HFFc6 (cell line): Measurements from ENCODE around the gene NCOA6. TPM values are rescaled to one million over a fixed set of nuclear protein-coding genes. Genes with fewer than 3 reads are reported as not detected.

Source experiments
- DNase-seq: peaks from one replicate; pipeline ENCODE4 v3.0.0-alpha.2; 2018
- H3K27ac Mint-ChIP-seq: 2 replicates; pipeline ENCODE4 v1.8.0; 2020; ENCODE audit warnings: mild to moderate bottlenecking, mixed read lengths
- H3K27me3 Mint-ChIP-seq: 2 replicates; pipeline ENCODE4 v1.8.0; 2021; ENCODE audit warnings: mild to moderate bottlenecking, moderate library complexity, mixed read lengths; ENCODE audit not compliant: insufficient read depth
- H3K36me3 Mint-ChIP-seq: 2 replicates; pipeline ENCODE4 v1.8.0; 2021; ENCODE audit warnings: low read depth, mixed read lengths
- H3K4me1 Mint-ChIP-seq: 2 replicates; pipeline ENCODE4 v1.8.0; 2020; ENCODE audit warnings: low read depth, mixed read lengths
- H3K4me3 Mint-ChIP-seq: 2 replicates; pipeline ENCODE4 v1.8.0; 2020; ENCODE audit warnings: mild to moderate bottlenecking, moderate library complexity, mixed read lengths
- H3K9me3 Mint-ChIP-seq: 2 replicates; pipeline ENCODE4 v1.8.0; 2020; ENCODE audit warnings: mild to moderate bottlenecking, mixed read lengths
- CTCF ChIP-seq: fragments of 200-600 bp; sonication (generic); IDR thresholded peaks from 2 replicates; pipeline ENCODE4 v1.5.0; 2021; ENCODE audit warnings: antibody characterized with exemption, mild to moderate bottlenecking
- total RNA-seq, 6 experiments: library from RNA; stranded (reverse); fragmentation: NEBNext Ultra II Directional; extraction: Animal tissue kit (Norgen Biotek cat#: 25700); gene quantifications; 2 replicates in 1 of 6; 3 replicates in 5 of 6; pipeline ENCODE4 v1.2.3, GENCODE V29; 2021

Gene NCOA6
- total RNA-seq, 6 experiments from 2014 or later, result 17.6 to 21.0 (median 18.4) TPM

DNA sequence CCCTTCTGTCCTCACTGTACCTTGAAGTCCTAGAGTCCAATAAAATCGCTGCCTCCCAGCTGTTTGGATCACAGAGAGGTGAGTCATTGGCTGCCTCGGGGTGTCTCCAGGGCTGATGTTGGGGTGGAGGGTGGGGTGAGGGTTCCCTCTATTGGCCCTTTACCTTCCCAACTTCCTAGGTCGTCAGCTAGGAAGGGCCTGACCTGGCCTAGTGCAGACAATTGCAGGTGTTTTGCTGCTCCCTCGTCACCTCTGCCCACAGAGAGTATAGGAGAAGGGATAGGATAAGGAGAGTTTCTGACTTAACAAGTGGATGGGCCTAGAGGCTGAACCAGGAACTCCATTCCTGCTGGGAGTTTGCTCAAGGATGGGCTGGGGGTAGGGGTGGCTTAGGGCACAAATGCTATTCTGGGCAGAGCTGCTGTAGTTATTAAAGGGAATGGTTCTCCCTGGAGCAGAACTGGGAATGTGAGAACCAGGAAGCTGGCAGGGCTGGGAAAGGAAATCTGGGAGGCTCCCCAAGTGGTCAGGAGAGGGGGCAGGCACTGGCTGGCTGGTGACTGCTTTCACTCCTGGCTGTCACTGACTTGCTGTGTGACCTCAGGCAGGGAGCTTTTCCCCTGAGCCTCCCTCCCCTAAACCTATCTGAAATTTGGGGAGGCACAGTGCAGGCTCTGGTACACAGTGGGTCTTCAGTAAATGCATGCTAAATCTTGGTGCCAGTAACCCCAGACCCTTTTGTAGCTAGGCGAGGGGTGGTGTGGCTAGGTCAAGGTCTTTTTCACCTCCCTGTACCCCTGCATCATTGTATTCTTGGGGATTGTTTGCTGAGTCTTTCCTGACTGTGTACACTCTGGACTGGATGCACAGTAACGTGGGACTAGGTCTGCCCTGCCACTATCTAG, 119.8 kb downstream of the NCOA6 start:
- H3K27me3 Mint-ChIP-seq, result peaks cover 10% of the 10 kb centered on the region
- H3K27ac Mint-ChIP-seq, result peak overlapping the region; percentile 94
- peak; percentile 64 for TF ChIP-seq CTCF
- H3K36me3 Mint-ChIP-seq, result peaks cover 4% of the 10 kb centered on the region; the same call in 1 of the 2 replicates
- H3K4me1 Mint-ChIP-seq, result peaks cover 52% of the 10 kb centered on the region
- peak; percentile 65 for DNase-seq
- H3K4me3 Mint-ChIP-seq, result peak overlapping the region; percentile 96
- no peaks in the 10 kb centered on the region for H3K9me3 Mint-ChIP-seq

GRCh38 chr20:34705008-34705396, 120.4 kb downstream of the NCOA6 start:
- Mint-ChIP-seq H3K36me3 (no peaks in the 10 kb centered on the region), H3K27ac (peak overlapping the region; percentile 94), H3K4me1 (peaks cover 45% of the 10 kb centered on the region), H3K9me3 (no peaks in the 10 kb centered on the region), H3K4me3 (peak overlapping the region; percentile 96), H3K27me3 (peaks cover 11% of the 10 kb centered on the region)
- TF ChIP-seq CTCF, result no peak
- no peak for DNase-seq

DNA sequence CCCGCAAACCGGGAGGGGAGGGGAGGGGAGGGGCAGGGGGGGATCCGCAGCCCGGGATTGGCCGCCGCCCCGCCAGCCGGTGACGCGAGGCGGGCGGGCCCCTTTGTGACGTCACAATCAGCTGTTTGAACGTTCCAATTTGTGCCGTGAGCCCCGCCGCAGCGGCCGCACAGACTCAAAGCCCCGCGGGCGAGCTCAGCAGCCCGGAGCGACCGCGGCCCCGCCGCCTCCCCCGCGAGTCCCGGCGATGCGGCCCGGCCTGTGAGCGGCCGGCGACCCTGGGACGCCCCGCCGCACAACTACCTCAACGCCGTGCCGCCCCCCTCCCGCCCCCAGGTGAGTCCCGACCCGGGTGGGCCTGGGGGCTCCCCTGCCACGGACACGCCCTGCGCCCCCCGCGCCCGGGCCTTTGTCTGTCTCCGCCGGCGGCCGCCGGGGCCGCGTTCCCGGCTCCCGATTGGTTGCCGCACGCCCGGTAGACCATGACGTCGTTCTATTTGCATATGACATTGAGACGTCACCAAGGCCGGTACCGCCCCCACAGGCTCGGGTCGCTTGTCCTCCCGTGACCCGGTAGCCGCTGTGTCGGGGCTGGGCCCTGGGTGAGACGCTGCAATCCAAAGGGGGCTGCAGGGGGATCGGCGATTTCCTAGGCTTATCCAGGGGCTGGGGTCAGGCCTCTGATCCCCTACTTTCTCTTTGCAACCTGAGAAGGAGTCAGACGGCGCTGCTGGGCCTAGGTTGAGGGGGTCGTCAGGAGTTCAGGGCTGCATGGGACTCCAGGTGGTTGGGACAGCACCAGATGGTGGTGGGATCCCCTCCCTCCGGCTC, 121.1 kb downstream of the NCOA6 start, which contains the start of gene TP53INP2:
TP53INP2 (plus strand) TSS at position 168 of the 831 bp plus-strand sequence. CDS start 4,396 bp downstream, outside the sequence.
- DNase-seq, result peak; percentile 75
- peaks cover 11% of the 10 kb centered on the region for H3K27me3 Mint-ChIP-seq
- no peaks in the 10 kb centered on the region for H3K36me3 Mint-ChIP-seq
- H3K9me3 Mint-ChIP-seq, result no peaks in the 10 kb centered on the region
- peak within 1 kb of the TSS; percentile 94 for H3K27ac Mint-ChIP-seq
- TF ChIP-seq CTCF, result no peak
- H3K4me3 Mint-ChIP-seq, result peak within 1 kb of the TSS; percentile 96
- peaks cover 45% of the 10 kb centered on the region for H3K4me1 Mint-ChIP-seq

DNA sequence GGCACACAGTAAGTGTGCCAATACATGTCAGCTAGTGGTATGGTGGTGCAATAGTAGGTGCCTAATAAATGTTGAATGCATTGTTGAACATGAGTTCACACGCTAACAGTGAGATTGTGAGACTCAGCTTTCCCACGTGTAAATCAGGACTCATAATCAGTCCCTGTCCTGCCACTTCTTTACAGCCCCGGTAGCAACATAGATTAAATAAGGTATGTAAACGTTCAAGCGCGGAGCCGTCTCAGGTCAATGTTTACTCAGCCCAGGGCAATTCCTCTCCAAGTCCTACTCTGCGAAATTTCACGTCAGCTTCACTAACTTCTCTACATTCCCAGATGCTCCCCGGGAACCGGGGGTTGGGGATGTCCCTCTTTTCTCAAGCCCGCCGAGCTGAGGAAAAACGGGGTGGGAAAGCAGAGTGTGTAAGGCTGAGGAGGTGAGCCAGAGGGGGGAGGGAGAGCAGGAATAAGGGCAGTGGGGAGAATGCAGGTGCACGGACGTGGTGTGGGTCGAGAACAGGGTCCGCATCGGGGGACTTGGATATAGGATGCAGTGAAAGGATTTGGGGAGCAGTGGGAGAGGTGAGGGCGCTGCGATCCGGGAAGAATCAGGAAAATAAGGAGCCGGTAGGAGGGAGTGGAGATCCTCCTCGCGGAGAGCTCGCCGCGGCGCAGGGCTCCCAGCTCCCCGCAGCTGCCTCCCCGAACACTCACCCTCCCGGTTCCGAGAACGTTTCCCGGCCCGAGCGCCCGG, 121.9 kb downstream of the NCOA6 start:
- Mint-ChIP-seq H3K9me3 (no peaks in the 10 kb centered on the region), H3K4me1 (peaks cover 42% of the 10 kb centered on the region), H3K36me3 (no peaks in the 10 kb centered on the region), H3K27me3 (peaks cover 11% of the 10 kb centered on the region), H3K4me3 (peak overlapping the region; percentile 96), H3K27ac (peak overlapping the region; percentile 94)
- TF ChIP-seq CTCF, result no peak
- no peak for DNase-seq

DNA sequence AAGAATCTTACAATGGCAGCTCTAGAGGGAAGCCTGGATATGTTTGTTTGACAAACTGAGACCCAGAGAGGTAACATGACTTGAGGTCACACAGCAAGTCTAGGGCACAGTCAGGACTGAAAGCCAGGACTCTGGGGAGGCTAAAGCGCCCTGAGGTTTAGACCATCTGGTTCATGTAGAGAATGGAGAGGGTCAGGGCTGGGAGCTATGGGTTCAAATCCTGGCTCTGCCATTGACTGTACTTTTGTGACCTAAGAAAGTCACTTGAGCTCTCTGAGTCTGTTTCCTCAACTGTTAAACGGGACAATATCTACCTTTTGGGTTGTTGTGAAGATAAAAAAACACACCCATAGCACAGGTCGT, 122.4 kb downstream of the NCOA6 start:
- no peak for DNase-seq
- Mint-ChIP-seq H3K27ac (peak overlapping the region; percentile 94; the same call in 1 of the 2 replicates), H3K4me3 (peak overlapping the region; percentile 96), H3K36me3 (no peaks in the 10 kb centered on the region), H3K9me3 (no peaks in the 10 kb centered on the region), H3K27me3 (peaks cover 11% of the 10 kb centered on the region), H3K4me1 (peaks cover 36% of the 10 kb centered on the region)
- no peak for TF ChIP-seq CTCF
